CD4-positive, alpha-beta T cell (primary cell): ENCODE measurements around the gene STK32B. TPM values are rescaled to one million over a fixed set of nuclear protein-coding genes. Genes with fewer than 3 reads are reported as not detected.

Experiments
- ATAC-seq: fragments of 200-7000 bp; cut with Tn5 transposase; one replicate; pipeline ENCODE4 v1.10.0; 2022; ENCODE audit warnings: mild to moderate bottlenecking; ENCODE audit not compliant: poor library complexity
- CTCF ChIA-PET: fragments of 350-600 bp; sonication (Branson Sonifier 250); formaldehyde crosslinking; loops from one replicate; lab custom pipeline; 2021; ENCODE audit warnings: antibody characterized with exemption, inconsistent platforms; lab: Charles Lee
- POLR2A ChIA-PET: fragments of 350-600 bp; sonication (Branson Sonifier 250); formaldehyde crosslinking; loops from one replicate; lab custom pipeline; 2021; ENCODE audit warnings: antibody characterized with exemption, inconsistent platforms; lab: Charles Lee
- DNase-seq, 14 experiments: peaks; one replicate each; pipeline ENCODE4 v3.0.0-alpha.2; 2013 to 2020; ENCODE audit warnings: mixed read lengths in 2 of 14
- H3K27ac ChIP-seq, 2 donors: one replicate each; pipeline versions ENCODE4 v1.5.1 to v1.7.0; 2013; ENCODE audit warnings: low read length in 2 of 2, low read depth in 1 of 2, mild to moderate bottlenecking in 1 of 2
- H3K27me3 ChIP-seq, 2 experiments: 1 replicate in 1 of 2; 2 replicates in 1 of 2; pipeline versions ENCODE4 v1.6.1 to v1.7.0; 2013; ENCODE audit warnings: low read length in 2 of 2, control low read depth in 1 of 2, mild to moderate bottlenecking in 1 of 2, moderate library complexity in 1 of 2; ENCODE audit not compliant: insufficient read depth in 2 of 2, control insufficient read depth in 1 of 2
- H3K36me3 ChIP-seq: one replicate; pipeline ENCODE4 v1.6.1; 2013; ENCODE audit warnings: low read length, control low read depth; ENCODE audit not compliant: insufficient read depth
- H3K4me1 ChIP-seq: one replicate; pipeline ENCODE4 v1.6.1; 2013; ENCODE audit warnings: low read length, control low read depth; ENCODE audit not compliant: insufficient read depth
- H3K4me3 ChIP-seq: one replicate; pipeline ENCODE4 v1.5.1; 2013; ENCODE audit warnings: mild to moderate bottlenecking, low read length, moderate library complexity
- H3K9me3 ChIP-seq, 2 experiments: 1 replicate in 1 of 2; 2 replicates in 1 of 2; pipeline versions ENCODE4 v1.6.1 to v1.7.0; 2013; ENCODE audit warnings: low read length in 2 of 2, mild to moderate bottlenecking in 2 of 2, control low read depth in 1 of 2, moderate library complexity in 1 of 2; ENCODE audit not compliant: control insufficient read depth in 1 of 2, insufficient read depth in 1 of 2
- H3K27ac Mint-ChIP-seq: one replicate; pipeline ENCODE4 v1.8.0; 2020; ENCODE audit warnings: mixed read lengths
- H3K27me3 Mint-ChIP-seq: one replicate; pipeline ENCODE4 v1.8.0; 2021; ENCODE audit warnings: mixed read lengths
- H3K36me3 Mint-ChIP-seq: one replicate; pipeline ENCODE4 v1.8.0; 2021; ENCODE audit warnings: low read depth, mixed read lengths
- H3K4me1 Mint-ChIP-seq: one replicate; pipeline ENCODE4 v1.8.0; 2021; ENCODE audit warnings: low read depth, mixed read lengths
- H3K4me3 Mint-ChIP-seq: one replicate; pipeline ENCODE4 v1.8.0; 2020; ENCODE audit warnings: mild to moderate bottlenecking, mixed read lengths
- H3K9me3 Mint-ChIP-seq: one replicate; pipeline ENCODE4 v1.8.0; 2020; ENCODE audit warnings: mixed read lengths
- intact Hi-C, 2 experiments: fragments of 100-400 bp; cut with DNase I in 1 of 2; cut with micrococcal nuclease in 1 of 2; formaldehyde crosslinking; loops; one replicate each; pipeline versions ENCODE4 v1.15.1 to v1.9.0; 2023 to 2025; cut with DNase I, micrococcal nuclease
- total RNA-seq, 174 experiments: library from RNA in 2 of 174; stranded (reverse) in 2 of 174; gene quantifications; one replicate each; pipeline ENCODE4 v1.2.3 and lab custom pipeline; 2021 to 2026
- TF ChIP-seq, protein P1 (sequence below): fragments of 200-600 bp; IDR thresholded peaks from one replicate; pipeline ENCODE4 v1.8.0; 2022; ENCODE audit warnings: antibody characterized with exemption, mild to moderate bottlenecking

STK32B gene
- total RNA-seq, 2 experiments from 2014 or later = not detected

DNA sequence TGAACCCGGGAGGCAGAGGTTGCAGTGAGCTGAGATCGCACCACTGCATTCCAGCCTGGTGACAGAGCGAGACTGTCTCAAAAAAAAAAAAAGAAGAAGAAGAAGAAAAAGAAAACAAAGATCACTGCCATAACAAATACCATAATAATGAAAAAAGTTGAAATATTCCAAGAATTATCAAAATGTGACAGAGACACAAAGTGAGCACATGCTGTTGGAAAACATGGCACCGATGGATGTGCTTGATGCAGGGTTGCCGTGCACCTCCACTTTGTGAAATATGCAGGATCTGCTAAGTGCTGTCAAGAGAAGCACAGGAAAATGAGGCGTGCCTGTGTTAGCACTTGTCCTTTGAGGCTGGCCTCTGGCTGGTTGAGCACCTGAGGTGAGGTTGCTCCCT lies 133.3 kb downstream of the STK32B start:
- no peak for ATAC-seq
- H3K4me1 Mint-ChIP-seq = no peaks in the 10 kb centered on the region
- no peaks in the 10 kb centered on the region for H3K36me3 Mint-ChIP-seq
- CTCF ChIA-PET = no interaction called here
- POLR2A ChIA-PET = no interaction called here
- peaks cover 14% of the 10 kb centered on the region for H3K27me3 Mint-ChIP-seq
- no peak overlapping the region for H3K27ac Mint-ChIP-seq
- H3K9me3 Mint-ChIP-seq = no peaks in the 10 kb centered on the region
- Histone ChIP-seq H3K27ac (no peak overlapping the region), H3K9me3 (no peaks in the 10 kb centered on the region), H3K36me3 (no peaks in the 10 kb centered on the region), H3K4me1 (no peaks in the 10 kb centered on the region), H3K27me3 (no peaks in the 10 kb centered on the region), H3K4me3 (no peak overlapping the region)
- TF ChIP-seq, protein P1, sequence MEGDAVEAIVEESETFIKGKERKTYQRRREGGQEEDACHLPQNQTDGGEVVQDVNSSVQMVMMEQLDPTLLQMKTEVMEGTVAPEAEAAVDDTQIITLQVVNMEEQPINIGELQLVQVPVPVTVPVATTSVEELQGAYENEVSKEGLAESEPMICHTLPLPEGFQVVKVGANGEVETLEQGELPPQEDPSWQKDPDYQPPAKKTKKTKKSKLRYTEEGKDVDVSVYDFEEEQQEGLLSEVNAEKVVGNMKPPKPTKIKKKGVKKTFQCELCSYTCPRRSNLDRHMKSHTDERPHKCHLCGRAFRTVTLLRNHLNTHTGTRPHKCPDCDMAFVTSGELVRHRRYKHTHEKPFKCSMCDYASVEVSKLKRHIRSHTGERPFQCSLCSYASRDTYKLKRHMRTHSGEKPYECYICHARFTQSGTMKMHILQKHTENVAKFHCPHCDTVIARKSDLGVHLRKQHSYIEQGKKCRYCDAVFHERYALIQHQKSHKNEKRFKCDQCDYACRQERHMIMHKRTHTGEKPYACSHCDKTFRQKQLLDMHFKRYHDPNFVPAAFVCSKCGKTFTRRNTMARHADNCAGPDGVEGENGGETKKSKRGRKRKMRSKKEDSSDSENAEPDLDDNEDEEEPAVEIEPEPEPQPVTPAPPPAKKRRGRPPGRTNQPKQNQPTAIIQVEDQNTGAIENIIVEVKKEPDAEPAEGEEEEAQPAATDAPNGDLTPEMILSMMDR = no peak
- H3K4me3 Mint-ChIP-seq = no peak overlapping the region
- DNase-seq = no peak
- intact Hi-C loops = no loop called here

DNA sequence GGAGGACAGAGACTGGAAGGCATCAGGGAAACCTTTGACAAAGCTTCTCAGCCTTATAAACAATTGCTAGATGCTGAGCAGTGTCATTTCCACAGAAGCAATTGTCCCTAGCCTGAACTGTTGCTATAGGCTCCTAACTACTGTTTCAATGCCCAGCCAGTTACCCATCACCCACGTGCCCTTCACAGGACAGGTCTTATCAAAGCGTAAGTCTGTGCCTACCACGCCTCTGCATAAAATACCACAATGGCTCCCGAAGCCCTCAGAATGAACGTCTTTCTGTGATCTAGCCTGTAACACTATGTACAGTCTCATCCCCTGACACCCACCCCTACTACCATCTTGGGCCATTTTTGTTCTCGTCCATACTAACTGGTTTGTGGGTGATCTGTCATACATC lies 134.3 kb downstream of the STK32B start:
- no peaks in the 10 kb centered on the region for H3K4me1 Mint-ChIP-seq
- Histone ChIP-seq H3K4me3 (no peak overlapping the region), H3K4me1 (no peaks in the 10 kb centered on the region), H3K27me3 (no peaks in the 10 kb centered on the region), H3K36me3 (no peaks in the 10 kb centered on the region), H3K9me3 (no peaks in the 10 kb centered on the region), H3K27ac (no peak overlapping the region)
- ChIA-PET POLR2A (no interaction called here), CTCF (no interaction called here)
- H3K36me3 Mint-ChIP-seq = no peaks in the 10 kb centered on the region
- H3K4me3 Mint-ChIP-seq = no peak overlapping the region
- H3K27ac Mint-ChIP-seq = no peak overlapping the region
- TF ChIP-seq, protein P1 = no peak
- intact Hi-C loops = no loop called here
- no peaks in the 10 kb centered on the region for H3K9me3 Mint-ChIP-seq
- ATAC-seq = no peak
- no peak for DNase-seq
- peaks cover 14% of the 10 kb centered on the region for H3K27me3 Mint-ChIP-seq

DNA sequence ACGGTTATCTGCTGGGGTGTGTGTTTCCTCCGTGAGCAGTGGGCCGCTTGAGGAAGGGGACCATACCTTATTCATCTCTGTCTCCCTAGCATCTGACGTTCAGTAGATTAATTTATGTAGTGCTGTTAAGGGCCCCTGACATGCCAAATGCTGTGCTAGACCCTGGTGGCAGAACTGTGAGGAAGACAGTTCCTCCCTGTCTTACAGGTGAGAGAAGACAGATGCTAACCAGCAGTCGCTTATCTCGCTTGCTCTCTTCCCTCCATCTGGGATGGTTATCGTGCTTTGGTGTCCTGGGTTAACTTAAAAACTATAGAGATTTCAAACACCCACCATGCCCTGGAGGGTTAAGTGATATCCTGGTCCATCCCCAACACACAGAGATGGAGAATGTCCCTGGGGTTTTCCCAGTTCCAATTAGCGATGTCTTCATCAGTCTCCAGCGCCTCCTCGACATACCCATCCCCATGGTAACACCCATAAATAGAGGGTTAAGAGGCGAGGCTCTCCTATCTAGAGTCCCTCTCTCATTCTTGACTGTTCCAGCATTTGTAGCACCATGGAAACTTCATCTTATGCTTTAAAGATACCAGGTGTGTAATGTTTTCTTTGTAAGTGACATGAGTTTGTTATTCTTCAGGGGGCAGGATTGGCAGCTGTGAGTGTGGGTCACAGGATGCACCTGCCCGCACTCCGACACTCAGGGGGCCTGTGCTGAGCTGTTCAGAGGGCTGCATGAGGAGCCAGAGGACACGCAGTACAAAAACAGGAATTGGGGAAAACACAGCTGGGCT lies 135.2 kb downstream of the STK32B start:
- Histone ChIP-seq H3K9me3 (no peaks in the 10 kb centered on the region), H3K4me3 (no peak overlapping the region), H3K4me1 (no peaks in the 10 kb centered on the region), H3K27me3 (no peaks in the 10 kb centered on the region), H3K36me3 (no peaks in the 10 kb centered on the region), H3K27ac (no peak overlapping the region)
- TF ChIP-seq, protein P1 = no peak
- Mint-ChIP-seq H3K27me3 (peaks cover 14% of the 10 kb centered on the region), H3K36me3 (no peaks in the 10 kb centered on the region), H3K27ac (no peak overlapping the region), H3K4me3 (no peak overlapping the region), H3K4me1 (no peaks in the 10 kb centered on the region), H3K9me3 (no peaks in the 10 kb centered on the region)
- ChIA-PET POLR2A (no interaction called here), CTCF (no interaction called here)
- ATAC-seq (no peak), DNase-seq (peak in 1 of 14 experiments; percentile 4)
- intact Hi-C loops = no loop called here
